Measurements from ENCODE around the gene GPRIN2. TPM values are rescaled to one million over a fixed set of nuclear protein-coding genes. Genes with fewer than 3 reads are reported as not detected.
"Not testable (repeated sequence)": the region's sequence is repeated elsewhere in the genome, so short reads cannot be mapped to it uniquely, and the experiment has no call there.

GPRIN2 gene
- total RNA-seq, 3 donors from 2014 or later: 5.9 to 6.9 TPM; not detected in 1

GRCh38 chr10:46534828-46535524, 21.5 kb downstream of the GPRIN2 start:
- Histone ChIP-seq H3K9me3 (no peaks in the 10 kb centered on the region), H3K36me3 (no peaks in the 10 kb centered on the region), H3K4me3 (no peak overlapping the region), H3K27me3 (peaks cover 0 to 17% of the 10 kb centered on the region in 2 donors), H3K27ac (no peak overlapping the region), H3K4me1 (no peaks in the 10 kb centered on the region)
- intact Hi-C loops (cut with DNase I; ENCODE audit: low total_unique reads): no loop called here
- peak in 1 of 2 donors; percentile 35 for DNase-seq (ENCODE audit: low spot score in 2 of 2)
- no peak for TF ChIP-seq CTCF (IDR thresholded peaks at IDR 0.05)
- no peak for TF ChIP-seq POLR2AphosphoS5 (IDR thresholded peaks at IDR 0.05)
- TF ChIP-seq POLR2A (IDR thresholded peaks at IDR 0.05): no peak

GRCh38 chr10:46532256-46532655, 24.2 kb downstream of the GPRIN2 start:
- H3K4me1 ChIP-seq; H3K9me3 ChIP-seq; H3K4me3 ChIP-seq; intact Hi-C loops (cut with DNase I; ENCODE audit: low total_unique reads); H3K36me3 ChIP-seq; H3K27ac ChIP-seq: not testable (repeated sequence)
- peaks cover 0 to 17% of the 10 kb centered on the region in 2 donors for H3K27me3 ChIP-seq
- peak in 1 of 2 donors; percentile 39 for DNase-seq (ENCODE audit: low spot score in 2 of 2)

DNA sequence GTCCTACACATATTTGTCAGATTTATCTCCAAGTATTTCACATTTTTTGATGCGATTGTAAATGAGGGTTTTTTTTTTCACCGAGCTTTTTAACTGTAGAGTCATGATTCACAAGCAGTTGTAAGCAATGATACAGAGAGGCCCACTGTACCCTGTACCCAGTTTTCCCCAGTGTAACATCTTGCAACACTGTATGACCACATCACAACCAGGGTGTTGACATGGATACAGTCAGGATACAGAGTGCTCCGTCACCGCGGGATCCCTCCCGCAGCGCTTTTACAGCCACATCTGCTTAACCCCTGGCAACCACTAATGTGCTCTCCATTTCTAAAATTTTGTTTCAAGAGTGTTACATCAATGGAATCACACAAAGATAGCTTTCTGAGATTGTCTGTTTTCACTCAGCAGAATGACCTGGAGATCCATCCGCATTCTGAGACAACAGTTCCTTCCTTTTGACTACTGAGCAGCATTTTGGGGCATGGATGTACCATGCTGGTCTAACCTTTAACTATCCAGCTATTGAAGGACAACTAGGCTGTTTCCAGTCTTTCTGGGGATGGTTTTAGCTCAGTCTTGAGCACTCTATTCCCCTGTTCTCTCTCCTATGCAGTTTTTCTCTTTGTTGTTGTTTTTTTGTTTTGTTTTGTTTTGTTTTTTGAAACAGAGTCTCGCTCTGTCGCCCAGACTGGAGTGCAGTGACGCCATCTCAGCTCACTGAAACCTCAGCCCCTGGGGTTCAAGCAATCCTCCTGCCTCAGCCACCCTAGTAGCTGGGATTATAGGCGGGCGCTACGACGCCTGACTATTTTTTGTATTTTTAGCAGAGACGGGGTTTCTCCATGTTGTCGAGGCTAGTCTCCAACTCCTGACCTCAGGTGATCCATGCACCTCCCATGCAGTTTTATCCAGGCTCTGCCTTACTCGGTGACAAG, 25.9 kb downstream of the GPRIN2 start:
- Histone ChIP-seq H3K27me3 (peaks cover 0 to 2% of the 10 kb centered on the region in 2 donors), H3K36me3 (no peaks in the 10 kb centered on the region), H3K4me1 (no peaks in the 10 kb centered on the region), H3K27ac (no peak overlapping the region), H3K9me3 (no peaks in the 10 kb centered on the region), H3K4me3 (no peak overlapping the region)
- no peak for TF ChIP-seq CTCF (IDR thresholded peaks at IDR 0.05)
- TF ChIP-seq POLR2A (IDR thresholded peaks at IDR 0.05): no peak
- TF ChIP-seq POLR2AphosphoS5 (IDR thresholded peaks at IDR 0.05): no peak
- intact Hi-C loops (cut with DNase I; ENCODE audit: low total_unique reads): no loop called here
- peak in 1 of 2 donors; percentile 33 for DNase-seq (ENCODE audit: low spot score in 2 of 2)

- intact Hi-C loops (cut with DNase I; ENCODE audit: low total_unique reads); H3K36me3 ChIP-seq; H3K4me3 ChIP-seq; H3K9me3 ChIP-seq; H3K27me3 ChIP-seq; H3K4me1 ChIP-seq; H3K27ac ChIP-seq: not testable (repeated sequence)
- DNase-seq (ENCODE audit: low spot score in 2 of 2): peak in 1 of 2 donors; percentile 24
Observed at GRCh38 chr10:46529742-46530141, 26.7 kb downstream of the GPRIN2 start.

GRCh38 chr10:46528675-46529615, 27.5 kb downstream of the GPRIN2 start:
- no peak for TF ChIP-seq POLR2A (IDR thresholded peaks at IDR 0.05)
- no peak for TF ChIP-seq CTCF (IDR thresholded peaks at IDR 0.05)
- TF ChIP-seq POLR2AphosphoS5 (IDR thresholded peaks at IDR 0.05): no peak
- intact Hi-C loops (cut with DNase I; ENCODE audit: low total_unique reads): no loop called here
- H3K36me3 ChIP-seq: no peaks in the 10 kb centered on the region

More at GRCh38 chr10:46528675-46529615, 27.5 kb downstream of the GPRIN2 start:
- Histone ChIP-seq H3K27ac (no peak overlapping the region), H3K9me3 (no peaks in the 10 kb centered on the region), H3K4me1 (no peaks in the 10 kb centered on the region), H3K4me3 (no peak overlapping the region), H3K27me3 (no peaks in the 10 kb centered on the region)
- DNase-seq (ENCODE audit: low spot score in 2 of 2): peak in 1 of 2 donors; percentile 50
